ENCODE results near the gene RGPD3.
"Not testable (repeated sequence)": the region's sequence is repeated elsewhere in the genome, so short reads cannot be mapped to it uniquely, and the experiment has no call there.

The RGPD3 gene

GRCh38 chr2:106468107-106468506, at the start of gene RGPD3:
Gene RGPD3 (minus strand): TSS chr2:106468413. CDS start chr2:106468288, 125 bp downstream.
- not testable (repeated sequence) for DNase-seq (ENCODE audit: low read depth in 2 of 2)

- no peak for DNase-seq (ENCODE audit: low read depth in 2 of 2)
These were observed 49.1 kb upstream of the RGPD3 start for GRCh38 chr2:106517329-106517728.

GRCh38 chr2:106516864-106517263, 48.7 kb upstream of the RGPD3 start:
- DNase-seq (ENCODE audit: low read depth in 2 of 2): no peak

GRCh38 chr2:106516436-106516835, 48.2 kb upstream of the RGPD3 start:
- no peak for DNase-seq (ENCODE audit: low read depth in 2 of 2)

GRCh38 chr2:106514827-106515226, 46.6 kb upstream of the RGPD3 start:
- not testable (repeated sequence) for DNase-seq (ENCODE audit: low read depth in 2 of 2)

GRCh38 chr2:106513391-106513790, 45.2 kb upstream of the RGPD3 start:
- DNase-seq (ENCODE audit: low read depth in 2 of 2): not testable (repeated sequence)

- DNase-seq (ENCODE audit: low read depth in 2 of 2): not testable (repeated sequence)
These were observed 43.7 kb upstream of the RGPD3 start for GRCh38 chr2:106511934-106512333.

- DNase-seq (ENCODE audit: low read depth in 2 of 2): peak; percentile 56 to 57
These were observed 43.3 kb upstream of the RGPD3 start for GRCh38 chr2:106511476-106511901.

- DNase-seq (ENCODE audit: low read depth in 2 of 2): not testable (repeated sequence)
These were observed 42.6 kb upstream of the RGPD3 start for GRCh38 chr2:106510791-106511190.

GRCh38 chr2:106509374-106509770, 41.2 kb upstream of the RGPD3 start:
- DNase-seq (ENCODE audit: low read depth in 2 of 2): not testable (repeated sequence)

GRCh38 chr2:106508660-106509373, 40.6 kb upstream of the RGPD3 start:
- not testable (repeated sequence) for DNase-seq (ENCODE audit: low read depth in 2 of 2)

GRCh38 chr2:106506002-106506687, 37.9 kb upstream of the RGPD3 start:
- not testable (repeated sequence) for DNase-seq (ENCODE audit: low read depth in 2 of 2)

GRCh38 chr2:106504787-106505186, 36.6 kb upstream of the RGPD3 start:
- not testable (repeated sequence) for DNase-seq (ENCODE audit: low read depth in 2 of 2)

- DNase-seq (ENCODE audit: low read depth in 2 of 2): not testable (repeated sequence)
These were observed 36.0 kb upstream of the RGPD3 start for GRCh38 chr2:106504192-106504591.

GRCh38 chr2:106502351-106502750, 34.1 kb upstream of the RGPD3 start:
- not testable (repeated sequence) for DNase-seq (ENCODE audit: low read depth in 2 of 2)

GRCh38 chr2:106500350-106500749, 32.1 kb upstream of the RGPD3 start:
- not testable (repeated sequence) for DNase-seq (ENCODE audit: low read depth in 2 of 2)

GRCh38 chr2:106498549-106498948, 30.3 kb upstream of the RGPD3 start:
- DNase-seq (ENCODE audit: low read depth in 2 of 2): not testable (repeated sequence)

GRCh38 chr2:106492913-106493312, 24.7 kb upstream of the RGPD3 start:
- DNase-seq (ENCODE audit: low read depth in 2 of 2): not testable (repeated sequence)

GRCh38 chr2:106492399-106492798, 24.2 kb upstream of the RGPD3 start:
- not testable (repeated sequence) for DNase-seq (ENCODE audit: low read depth in 2 of 2)

- DNase-seq (ENCODE audit: low read depth in 2 of 2): not testable (repeated sequence)
These were observed 21.5 kb upstream of the RGPD3 start for GRCh38 chr2:106489701-106490100.

- DNase-seq (ENCODE audit: low read depth in 2 of 2): not testable (repeated sequence)
These were observed 19.4 kb upstream of the RGPD3 start for GRCh38 chr2:106487386-106488191.

All from fibroblast of skin of left biceps (primary cell).